ENCODE measurements around the gene HAUS3.

DNA sequence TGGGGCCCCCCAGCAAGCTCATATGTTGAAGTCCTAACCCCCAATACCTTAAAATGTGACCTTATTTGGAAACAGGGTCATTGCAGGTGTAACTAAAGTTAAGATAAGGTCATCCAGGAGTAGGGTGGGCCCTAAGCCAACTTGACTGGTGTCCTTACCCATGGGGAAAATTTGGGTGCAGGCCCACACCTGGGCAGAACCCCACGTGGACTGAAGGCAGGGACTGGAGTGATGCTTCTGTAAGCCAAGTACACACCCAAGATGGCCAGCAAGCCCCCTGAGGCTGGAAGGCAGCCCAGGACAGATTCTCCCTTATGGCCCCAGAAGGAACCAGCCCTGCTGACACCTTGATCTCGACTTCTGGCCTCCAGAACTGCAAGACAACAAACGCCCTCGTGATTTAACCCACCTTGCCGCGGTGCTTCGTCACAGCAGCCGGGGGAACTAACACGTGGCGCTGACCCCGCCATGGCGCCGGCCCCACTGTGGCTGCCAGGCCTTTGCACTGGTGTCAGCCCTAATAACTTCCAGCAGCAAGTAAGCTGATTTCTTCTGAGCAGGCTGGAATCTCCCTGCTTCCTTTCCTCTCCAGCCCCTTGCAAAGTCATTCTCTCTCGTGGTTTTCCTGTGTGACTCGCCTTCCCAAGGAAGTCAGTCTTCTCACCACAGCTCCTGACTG, 43.2 kb upstream of the HAUS3 start:
- TF ChIP-seq POLR2A (IDR thresholded peaks at IDR 0.05; ENCODE audit: low read depth, low read length): no peak
- no peak for TF ChIP-seq POLR2AphosphoS5 (IDR thresholded peaks at IDR 0.05; ENCODE audit: low read depth, low read length)
